Retina (tissue), 1 donor: ENCODE measurements around the gene PIP5K1C.
"Not testable (repeated sequence)": the region's sequence is repeated elsewhere in the genome, so short reads cannot be mapped to it uniquely, and the experiment has no call there.

Experiments used
- DNase-seq: peaks from one replicate; pipeline ENCODE4 v3.0.0-alpha.2; 2016

PIP5K1C gene

GRCh38 chr19:3584036-3584802 is 116.0 kb downstream of the PIP5K1C start:
- not testable (repeated sequence) for DNase-seq

- DNase-seq, result not testable (repeated sequence)
Measured at GRCh38 chr19:3581792-3582191, 118.5 kb downstream of the PIP5K1C start.
